IPS-15b (cell line): ENCODE measurements around the gene GINS2.

Experiments
- H3K27me3 ChIP-seq: one replicate; pipeline ENCODE4 v1.6.1; 2013; ENCODE audit warnings: low read length; ENCODE audit not compliant: control insufficient read depth, insufficient read depth
- H3K36me3 ChIP-seq: one replicate; pipeline ENCODE4 v1.6.1; 2013; ENCODE audit warnings: low read length; ENCODE audit not compliant: control insufficient read depth, insufficient read depth
- H3K4me1 ChIP-seq: one replicate; pipeline ENCODE4 v1.6.1; 2013; ENCODE audit warnings: mild to moderate bottlenecking, low read length; ENCODE audit not compliant: control insufficient read depth, insufficient read depth
- H3K4me3 ChIP-seq: one replicate; pipeline ENCODE4 v1.5.1; 2013; ENCODE audit warnings: low read depth, low read length
- H3K9ac ChIP-seq: one replicate; pipeline ENCODE4 v1.6.1; 2013; ENCODE audit warnings: low read depth, mild to moderate bottlenecking, low read length
- H3K9me3 ChIP-seq: one replicate; pipeline ENCODE4 v1.6.1; 2013; ENCODE audit warnings: mild to moderate bottlenecking, low read length; ENCODE audit not compliant: control insufficient read depth, insufficient read depth

The GINS2 gene

DNA sequence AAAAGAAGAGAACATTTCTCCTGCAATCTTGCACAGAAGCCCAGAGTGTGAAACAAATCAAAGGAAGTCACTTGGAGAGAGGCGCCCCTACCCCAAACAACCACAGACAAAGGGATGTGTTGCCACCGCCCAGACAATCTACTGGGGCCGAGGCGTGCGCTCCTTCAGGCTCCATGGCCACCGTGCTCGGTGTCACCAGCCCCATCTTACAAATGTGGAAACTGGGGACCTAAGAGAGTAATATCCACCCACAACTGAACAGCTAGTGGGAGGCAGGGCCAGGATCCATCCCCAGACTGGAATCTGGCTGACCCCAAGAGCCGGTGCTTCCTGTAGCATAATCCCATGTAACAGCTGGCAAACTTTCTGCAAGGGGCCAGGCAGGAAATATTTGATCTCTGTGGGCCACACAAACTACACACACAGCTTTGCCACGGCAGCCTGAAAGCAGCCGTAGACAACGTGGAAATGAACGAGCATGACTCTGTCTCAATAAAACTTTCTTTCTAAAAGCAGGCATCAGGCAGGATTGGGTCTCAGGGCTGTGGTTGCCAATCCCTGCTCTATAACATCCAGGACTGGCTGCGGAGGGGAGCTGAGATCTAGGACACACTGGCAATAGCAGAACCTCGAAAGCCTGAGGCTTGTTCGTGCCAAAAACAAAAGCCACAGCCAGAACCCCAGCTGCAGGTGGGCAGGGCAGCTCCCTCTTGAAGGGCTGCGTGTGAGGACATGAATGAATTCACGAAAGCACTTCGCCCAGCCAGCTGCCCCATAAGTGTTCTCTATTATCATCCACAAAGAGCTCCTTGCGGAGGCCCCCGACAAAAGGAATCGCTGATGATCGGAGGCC is 26.6 kb upstream of the GINS2 start:
- no peak overlapping the region for H3K9ac ChIP-seq
- H3K4me1 ChIP-seq, result peaks cover 6% of the 10 kb centered on the region
- no peaks in the 10 kb centered on the region for H3K36me3 ChIP-seq
- no peaks in the 10 kb centered on the region for H3K27me3 ChIP-seq
- no peaks in the 10 kb centered on the region for H3K9me3 ChIP-seq
- H3K4me3 ChIP-seq, result no peak overlapping the region

DNA sequence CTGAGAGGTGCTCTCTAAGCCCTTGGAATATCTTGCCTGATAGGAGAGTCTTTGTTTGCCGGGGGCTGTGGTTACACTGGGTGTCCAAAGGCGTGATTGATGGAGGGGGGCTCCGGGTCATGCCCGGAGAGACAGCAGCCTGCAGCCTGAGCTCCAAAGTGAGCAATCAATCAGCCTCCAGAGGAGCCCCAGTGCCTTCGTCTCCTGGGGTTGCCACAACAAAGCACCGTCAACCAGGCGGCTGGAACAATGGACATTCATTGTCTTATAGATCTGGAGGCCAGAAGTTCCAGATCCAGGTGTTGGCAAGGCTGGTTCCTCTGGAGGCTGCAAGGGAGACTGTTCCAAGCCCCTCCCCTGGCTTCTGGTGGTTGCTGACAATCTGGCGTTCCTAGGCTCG is 24.0 kb upstream of the GINS2 start:
- H3K4me1 ChIP-seq, result peaks cover 6% of the 10 kb centered on the region
- no peak overlapping the region for H3K4me3 ChIP-seq

DNA sequence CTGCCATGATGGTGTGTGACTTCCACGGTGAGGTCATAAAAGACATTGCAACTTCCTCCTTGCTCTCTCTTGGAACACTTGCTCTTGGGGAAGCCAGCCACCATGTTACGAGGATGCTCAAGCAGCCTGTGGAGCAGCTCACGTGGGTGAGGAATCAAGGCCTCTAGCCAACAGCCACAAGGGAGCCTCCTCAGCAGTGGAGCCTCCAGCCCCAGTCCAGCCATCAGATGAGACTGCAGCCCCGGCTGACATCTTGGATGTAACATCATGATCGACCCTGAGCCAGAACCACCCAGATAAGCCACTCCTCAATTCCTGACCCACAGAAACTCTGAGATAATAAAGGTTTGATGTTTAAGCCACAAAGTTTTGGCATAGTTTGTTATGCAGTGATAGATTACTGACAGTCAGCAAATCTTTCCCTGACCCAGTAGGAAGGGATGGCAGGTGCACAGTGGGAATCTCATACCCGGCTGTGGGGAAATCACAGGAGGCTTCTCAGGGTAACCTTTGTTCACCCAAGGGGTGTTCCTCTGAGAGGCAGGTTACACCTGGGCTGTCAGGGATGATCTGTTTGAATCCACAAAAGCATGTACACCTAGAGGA is 23.3 kb upstream of the GINS2 start:
- Histone ChIP-seq H3K9me3 (no peaks in the 10 kb centered on the region), H3K4me1 (peaks cover 6% of the 10 kb centered on the region), H3K27me3 (no peaks in the 10 kb centered on the region)

More for the DNA sequence above, 24.0 kb upstream of the GINS2 start:
- no peaks in the 10 kb centered on the region for H3K9me3 ChIP-seq
- H3K36me3 ChIP-seq, result no peaks in the 10 kb centered on the region
- no peaks in the 10 kb centered on the region for H3K27me3 ChIP-seq
- H3K9ac ChIP-seq, result no peak overlapping the region

DNA sequence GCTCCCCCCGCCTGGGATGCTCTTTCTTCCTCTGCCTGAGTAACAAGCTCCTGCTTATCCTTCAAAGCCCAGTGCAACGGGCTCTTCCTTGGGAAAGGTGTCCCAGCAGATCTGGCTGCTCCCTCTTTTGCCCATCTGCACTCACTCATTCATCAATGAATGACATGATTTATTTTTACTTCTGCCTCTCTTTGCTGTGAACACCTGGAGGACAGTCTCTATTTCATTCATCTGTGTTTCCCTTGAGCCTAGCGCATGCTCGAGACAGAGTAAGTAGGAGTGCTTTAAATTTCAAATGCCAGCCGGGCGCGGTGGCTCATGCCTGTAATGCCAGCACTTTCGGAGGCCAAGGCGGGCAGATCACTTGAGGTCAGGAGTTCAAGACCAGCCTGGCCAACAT is 22.0 kb upstream of the GINS2 start:
- Histone ChIP-seq H3K36me3 (no peaks in the 10 kb centered on the region), H3K9me3 (no peaks in the 10 kb centered on the region), H3K4me1 (peaks cover 3% of the 10 kb centered on the region), H3K27me3 (no peaks in the 10 kb centered on the region), H3K4me3 (no peak overlapping the region), H3K9ac (no peak overlapping the region)

More for the DNA sequence above, 23.3 kb upstream of the GINS2 start:
- Histone ChIP-seq H3K4me3 (no peak overlapping the region), H3K9ac (no peak overlapping the region), H3K36me3 (no peaks in the 10 kb centered on the region)

DNA sequence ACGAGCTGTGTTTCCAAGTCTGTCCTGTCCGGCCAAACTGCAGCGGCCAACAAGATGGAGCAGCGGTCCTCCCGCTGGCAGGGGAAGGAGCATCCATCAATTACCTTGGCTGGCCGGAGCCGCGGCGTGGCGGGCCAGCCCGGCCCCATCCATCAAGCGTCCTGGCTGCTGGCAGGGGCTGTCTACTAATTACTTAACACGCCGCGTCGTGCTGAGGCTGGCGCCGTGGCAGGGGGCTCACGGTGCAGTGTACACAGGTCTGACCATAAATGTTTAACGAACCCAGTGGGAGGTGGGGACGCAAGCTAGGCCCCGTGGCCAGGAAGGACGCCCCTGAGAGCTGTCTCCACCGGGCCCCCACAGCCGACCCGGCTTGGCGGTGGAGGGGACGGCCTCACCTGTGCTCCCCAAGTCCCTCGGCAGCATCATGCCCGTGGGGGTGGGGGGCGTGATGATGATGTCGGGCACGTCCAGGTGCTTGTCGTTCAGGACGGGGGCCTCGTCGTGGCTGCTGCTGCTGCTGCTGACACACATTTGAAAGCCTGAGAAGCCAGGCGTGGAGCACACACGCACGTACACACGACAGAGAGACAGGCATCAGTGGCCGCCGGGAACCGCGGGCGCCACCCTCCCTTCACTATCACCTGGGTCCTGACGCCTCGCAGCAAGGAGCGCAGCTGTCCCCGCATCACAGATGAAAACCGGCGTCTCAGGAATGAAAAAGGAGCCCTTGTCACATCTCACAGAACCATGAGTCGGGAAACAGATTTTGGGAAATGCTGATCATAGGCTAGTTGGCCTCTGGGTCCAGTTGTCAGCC is 21.2 kb upstream of the GINS2 start:
- no peaks in the 10 kb centered on the region for H3K4me1 ChIP-seq
- no peaks in the 10 kb centered on the region for H3K27me3 ChIP-seq
- no peaks in the 10 kb centered on the region for H3K9me3 ChIP-seq
- H3K9ac ChIP-seq, result no peak overlapping the region
- H3K36me3 ChIP-seq, result no peaks in the 10 kb centered on the region
- no peak overlapping the region for H3K4me3 ChIP-seq

DNA sequence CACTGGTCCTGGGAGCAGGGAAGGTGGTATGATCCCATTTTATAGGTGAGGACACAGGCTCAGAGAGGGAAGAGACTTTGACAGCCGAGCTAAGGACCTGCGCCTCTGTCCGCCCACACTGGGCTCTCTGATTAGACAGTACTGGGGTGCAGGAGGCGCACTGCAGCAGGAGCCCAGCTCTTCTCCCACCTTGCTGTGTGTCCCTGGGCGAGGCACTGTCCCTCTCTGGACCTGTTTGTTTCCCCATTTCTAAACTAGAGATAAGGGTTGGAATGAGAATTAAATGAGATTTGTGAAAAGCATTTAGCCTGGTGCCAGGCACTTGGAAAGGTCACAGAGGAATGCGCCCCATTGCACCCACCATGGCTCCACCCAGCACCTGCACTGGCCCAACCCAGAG is 19.6 kb upstream of the GINS2 start:
- Histone ChIP-seq H3K27me3 (no peaks in the 10 kb centered on the region), H3K9me3 (no peaks in the 10 kb centered on the region), H3K4me3 (no peak overlapping the region), H3K4me1 (no peaks in the 10 kb centered on the region), H3K36me3 (no peaks in the 10 kb centered on the region), H3K9ac (no peak overlapping the region)

DNA sequence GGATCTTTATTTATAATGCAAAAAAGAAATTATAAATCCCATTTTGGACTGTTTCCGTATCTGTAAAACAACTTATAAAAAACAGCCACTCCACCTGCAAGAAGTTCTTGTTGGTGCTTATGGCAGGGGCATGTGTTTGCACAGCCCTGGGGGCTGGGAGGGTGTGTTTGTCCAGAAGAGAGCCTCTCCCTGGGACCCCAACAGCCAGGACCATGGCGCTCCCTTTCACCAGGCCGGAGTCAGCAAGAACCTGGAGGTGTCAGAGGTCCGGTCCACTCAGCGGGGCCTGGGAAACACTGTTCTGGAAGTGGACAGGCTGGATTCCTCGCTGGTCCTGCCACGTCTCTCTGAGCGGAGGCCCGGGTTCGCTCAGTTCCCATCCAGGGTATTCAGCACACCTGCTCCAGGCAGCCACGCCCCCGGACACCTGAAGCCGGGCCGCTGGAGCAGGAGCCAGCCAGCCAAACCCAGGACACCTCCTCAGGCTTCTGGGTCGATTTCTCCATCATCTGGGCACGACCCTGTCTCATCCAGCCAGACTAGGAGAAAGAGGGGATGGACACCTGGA is 18.9 kb upstream of the GINS2 start:
- H3K4me3 ChIP-seq, result no peak overlapping the region
- H3K9me3 ChIP-seq, result no peaks in the 10 kb centered on the region
- no peaks in the 10 kb centered on the region for H3K4me1 ChIP-seq
- H3K9ac ChIP-seq, result no peak overlapping the region
- H3K27me3 ChIP-seq, result no peaks in the 10 kb centered on the region
- no peaks in the 10 kb centered on the region for H3K36me3 ChIP-seq

DNA sequence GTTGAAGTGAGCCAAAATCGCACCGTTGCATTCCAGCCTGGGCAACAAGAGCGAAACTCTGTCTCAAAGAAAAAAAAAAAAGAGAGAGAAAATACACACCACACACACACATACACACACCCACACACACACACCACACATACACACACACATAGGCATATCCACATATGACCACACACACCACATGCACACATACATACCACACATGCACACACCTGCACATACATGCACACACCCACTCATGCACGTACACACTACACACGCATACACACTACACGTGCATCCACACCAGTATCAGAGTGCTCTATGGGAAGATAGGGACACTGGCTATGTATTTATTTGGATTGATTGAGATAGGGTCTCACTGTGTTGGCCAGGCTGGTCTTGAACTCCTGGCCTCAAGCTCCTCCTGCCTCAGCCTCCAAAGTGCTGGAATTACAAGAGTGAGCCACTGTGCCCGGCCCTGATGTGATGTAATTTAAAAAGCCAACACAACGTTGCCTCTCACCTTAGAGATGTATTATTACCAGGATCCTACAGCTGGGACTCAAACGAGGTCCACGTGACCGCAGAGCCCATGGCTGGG is 17.8 kb upstream of the GINS2 start:
- no peak overlapping the region for H3K4me3 ChIP-seq
- no peaks in the 10 kb centered on the region for H3K36me3 ChIP-seq
- no peaks in the 10 kb centered on the region for H3K9me3 ChIP-seq
- no peak overlapping the region for H3K9ac ChIP-seq
- no peaks in the 10 kb centered on the region for H3K4me1 ChIP-seq
- no peaks in the 10 kb centered on the region for H3K27me3 ChIP-seq

DNA sequence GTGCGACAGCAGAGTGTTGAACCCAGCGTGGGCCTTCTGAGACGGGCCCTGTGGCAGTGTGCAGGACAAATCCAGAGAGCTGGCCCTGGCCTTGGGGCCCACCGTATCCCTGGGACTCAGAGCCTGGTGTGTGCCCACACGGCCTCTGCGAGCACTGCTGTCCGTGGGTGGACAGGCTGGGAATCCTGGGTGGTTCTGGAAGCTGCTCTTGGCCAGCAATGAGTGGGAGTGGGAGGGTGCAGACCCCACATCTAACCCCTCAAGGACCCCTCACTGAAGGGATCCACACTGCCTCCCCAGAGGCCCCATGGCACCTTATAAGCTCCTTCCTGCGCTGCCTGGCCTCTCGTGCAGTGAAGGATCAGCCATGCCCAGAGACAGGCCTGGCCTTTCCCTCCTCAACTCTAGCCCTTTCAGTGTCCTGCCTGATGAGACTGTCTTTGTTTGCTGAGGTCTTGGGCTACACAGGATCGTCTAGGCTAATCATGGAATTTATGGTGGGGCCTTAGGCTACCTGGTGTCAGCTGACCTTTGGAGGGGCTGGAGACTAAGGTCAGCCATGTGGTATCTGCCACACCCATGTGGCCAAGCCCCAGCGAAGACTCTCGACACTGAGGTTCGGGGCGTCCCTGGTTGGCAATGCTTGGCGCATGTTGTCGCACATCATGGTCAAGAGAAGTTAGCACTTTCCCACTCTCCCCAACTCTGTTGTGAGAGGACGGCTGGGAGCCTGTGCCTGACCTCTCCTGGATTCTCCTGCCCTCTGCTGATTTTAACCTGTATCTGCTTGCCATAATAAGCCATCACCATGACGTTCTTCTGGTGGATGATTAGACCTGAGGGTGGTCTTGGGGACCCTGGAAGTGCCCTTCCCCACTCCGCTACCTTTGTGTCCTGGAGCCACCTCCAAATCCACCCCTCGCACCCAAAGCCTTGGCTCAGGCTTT is 16.4 kb upstream of the GINS2 start:
- Histone ChIP-seq H3K9me3 (no peaks in the 10 kb centered on the region), H3K27me3 (no peaks in the 10 kb centered on the region), H3K4me3 (no peak overlapping the region)

DNA sequence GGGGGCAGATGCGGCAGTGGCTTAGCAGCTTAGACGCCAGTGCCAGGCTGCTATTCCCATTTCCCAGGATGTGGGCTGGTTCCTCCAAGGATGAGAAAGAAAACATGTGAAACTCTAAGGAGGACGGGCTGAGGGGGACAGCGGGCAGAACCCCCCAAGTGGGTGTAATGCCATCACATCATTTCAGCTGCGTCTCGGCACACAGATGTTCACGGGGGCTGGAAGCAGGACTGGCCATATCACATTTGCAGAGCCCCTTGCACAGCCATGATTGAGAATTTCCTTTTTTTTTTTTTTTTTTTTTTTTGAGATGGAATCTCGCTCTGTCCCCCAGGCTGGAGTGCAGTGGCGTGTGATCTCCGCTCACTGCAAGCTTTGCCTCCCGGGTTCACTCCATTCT is 15.3 kb upstream of the GINS2 start:
- no peak overlapping the region for H3K9ac ChIP-seq
- H3K27me3 ChIP-seq, result no peaks in the 10 kb centered on the region
- no peaks in the 10 kb centered on the region for H3K9me3 ChIP-seq
- no peaks in the 10 kb centered on the region for H3K36me3 ChIP-seq
- H3K4me3 ChIP-seq, result no peak overlapping the region
- H3K4me1 ChIP-seq, result no peaks in the 10 kb centered on the region

More for the DNA sequence above, 16.4 kb upstream of the GINS2 start:
- Histone ChIP-seq H3K9ac (no peak overlapping the region), H3K4me1 (no peaks in the 10 kb centered on the region), H3K36me3 (no peaks in the 10 kb centered on the region)
